GM20431 (cell line): ENCODE data around the gene BRAP.
"Not testable (repeated sequence)": the region's sequence is repeated elsewhere in the genome, so short reads cannot be mapped to it uniquely, and the experiment has no call there.

ENCODE experiments used
- in situ Hi-C: fragments of 300-500 bp; cut with MseI, MboI; formaldehyde crosslinking; loops from one replicate; pipeline ENCODE4 v1.15.0; 2020; ENCODE audit warnings: low sequenced_read_pairs; ENCODE audit not compliant: unreplicated experiment

BRAP gene, protein sequence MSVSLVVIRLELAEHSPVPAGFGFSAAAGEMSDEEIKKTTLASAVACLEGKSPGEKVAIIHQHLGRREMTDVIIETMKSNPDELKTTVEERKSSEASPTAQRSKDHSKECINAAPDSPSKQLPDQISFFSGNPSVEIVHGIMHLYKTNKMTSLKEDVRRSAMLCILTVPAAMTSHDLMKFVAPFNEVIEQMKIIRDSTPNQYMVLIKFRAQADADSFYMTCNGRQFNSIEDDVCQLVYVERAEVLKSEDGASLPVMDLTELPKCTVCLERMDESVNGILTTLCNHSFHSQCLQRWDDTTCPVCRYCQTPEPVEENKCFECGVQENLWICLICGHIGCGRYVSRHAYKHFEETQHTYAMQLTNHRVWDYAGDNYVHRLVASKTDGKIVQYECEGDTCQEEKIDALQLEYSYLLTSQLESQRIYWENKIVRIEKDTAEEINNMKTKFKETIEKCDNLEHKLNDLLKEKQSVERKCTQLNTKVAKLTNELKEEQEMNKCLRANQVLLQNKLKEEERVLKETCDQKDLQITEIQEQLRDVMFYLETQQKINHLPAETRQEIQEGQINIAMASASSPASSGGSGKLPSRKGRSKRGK

DNA sequence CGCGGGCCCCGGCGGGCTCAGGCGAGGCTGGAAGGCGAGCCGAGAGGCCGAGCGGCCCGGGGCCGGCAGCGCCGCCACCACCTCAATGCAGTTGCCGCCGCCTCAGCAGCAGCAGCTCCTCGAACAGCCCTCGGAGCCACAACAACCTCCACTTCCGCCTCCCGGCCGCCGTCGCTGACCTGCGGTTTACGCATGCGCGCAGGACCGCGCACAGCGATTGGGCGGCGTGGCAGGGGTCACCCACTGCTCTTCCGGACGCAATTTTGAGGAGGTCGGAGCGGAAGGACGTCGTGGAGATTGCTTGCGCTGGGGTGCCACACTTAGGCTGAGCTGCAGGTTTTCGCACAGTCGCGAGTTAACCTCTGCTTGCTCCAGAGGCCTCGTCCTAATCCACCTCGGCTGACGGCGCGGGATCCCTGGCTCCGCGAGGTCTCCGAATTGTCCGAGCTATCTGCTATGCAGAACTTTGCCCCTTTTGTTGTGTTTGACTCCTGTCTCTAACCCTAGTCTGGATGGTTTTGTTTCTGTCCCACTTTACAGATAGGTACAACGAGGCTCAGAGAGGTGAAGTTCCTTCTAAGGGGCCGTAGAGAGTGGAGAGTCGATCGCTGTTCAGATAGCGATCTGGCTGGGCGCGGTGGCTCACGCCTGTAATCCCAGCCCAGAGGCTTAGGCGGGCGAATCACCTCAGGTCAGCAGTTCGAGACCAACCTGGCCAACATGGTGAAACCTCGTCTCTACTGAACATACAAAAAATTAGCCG is at the start of gene BRAP, which contains the start of gene ACAD10:
BRAP (minus strand) TSS at position 146 of the 763 bp plus-strand sequence. CDS start 164 bp downstream, outside the sequence.
ACAD10 (plus strand) TSS at position 243 of the 763 bp plus-strand sequence. CDS start 6,657 bp downstream, outside the sequence.
- in situ Hi-C loops: no loop called here

DNA sequence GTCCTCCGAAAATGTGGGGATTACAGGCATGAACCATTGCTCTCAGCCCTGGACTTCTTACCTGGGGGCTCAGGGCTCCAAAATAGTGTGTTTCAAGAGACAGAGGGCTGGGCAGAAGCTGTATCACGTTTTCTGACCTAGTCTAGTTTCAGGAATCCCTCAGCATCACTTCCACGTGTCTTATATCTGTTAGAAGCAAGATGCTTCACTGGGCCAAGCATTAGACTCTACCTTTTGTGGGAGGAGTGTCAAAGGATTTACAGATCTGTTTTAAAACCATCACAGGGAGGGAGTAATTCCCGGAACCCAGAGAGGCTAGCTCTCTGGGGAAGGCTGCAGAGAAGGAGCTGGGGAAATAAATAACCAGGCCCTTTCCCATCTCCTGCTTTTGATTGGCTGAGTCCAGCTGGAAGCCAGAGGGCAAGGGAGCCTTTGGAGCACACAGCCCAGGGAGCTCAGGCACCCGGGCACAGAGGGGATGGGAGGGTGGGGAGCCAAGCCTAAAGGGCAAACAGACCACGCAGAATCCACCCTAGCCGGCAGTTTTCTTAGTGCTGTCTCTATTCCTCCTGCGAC is 47.7 kb upstream of the BRAP start:
- in situ Hi-C loops: no loop called here

DNA sequence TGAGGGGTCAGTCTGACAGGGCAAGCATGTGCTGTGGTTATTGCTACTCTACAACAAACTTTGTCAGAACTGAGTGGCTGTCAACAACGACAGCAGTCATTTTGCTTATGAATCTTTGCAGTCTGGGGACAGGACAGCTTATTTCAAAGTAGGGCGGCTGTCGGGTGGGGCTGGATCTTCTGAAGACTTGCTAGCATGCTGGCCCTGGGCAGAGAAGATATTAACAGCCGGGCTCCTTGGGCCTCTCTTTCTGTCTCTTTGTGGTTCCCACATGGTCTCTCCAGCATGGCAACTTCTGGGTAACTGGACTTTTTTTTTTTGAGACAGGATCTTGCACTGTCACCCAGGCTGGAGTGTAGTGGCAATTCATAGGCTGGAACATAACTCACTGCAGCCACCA is 47.0 kb upstream of the BRAP start:
- in situ Hi-C loops: no loop called here

DNA sequence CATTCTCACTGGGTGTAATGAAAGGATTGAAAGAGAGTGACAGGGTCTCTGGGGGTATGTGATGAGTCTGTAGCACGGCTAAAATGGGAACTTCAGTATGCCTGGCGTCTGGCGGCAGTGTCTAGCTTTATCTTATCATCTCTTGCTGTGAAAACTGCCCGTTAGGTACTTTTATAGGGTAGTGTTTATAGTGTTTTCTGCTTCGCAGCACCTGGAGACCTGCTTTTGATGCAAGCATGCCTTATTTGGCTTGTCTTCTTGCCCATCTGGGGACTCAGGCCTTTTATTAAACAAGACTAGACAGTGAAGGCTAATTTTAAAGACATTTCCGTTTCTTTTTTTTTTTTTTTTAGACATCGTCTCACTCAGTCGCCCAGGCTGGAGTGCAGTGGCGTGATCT is 44.7 kb upstream of the BRAP start:
- in situ Hi-C loops: no loop called here

DNA sequence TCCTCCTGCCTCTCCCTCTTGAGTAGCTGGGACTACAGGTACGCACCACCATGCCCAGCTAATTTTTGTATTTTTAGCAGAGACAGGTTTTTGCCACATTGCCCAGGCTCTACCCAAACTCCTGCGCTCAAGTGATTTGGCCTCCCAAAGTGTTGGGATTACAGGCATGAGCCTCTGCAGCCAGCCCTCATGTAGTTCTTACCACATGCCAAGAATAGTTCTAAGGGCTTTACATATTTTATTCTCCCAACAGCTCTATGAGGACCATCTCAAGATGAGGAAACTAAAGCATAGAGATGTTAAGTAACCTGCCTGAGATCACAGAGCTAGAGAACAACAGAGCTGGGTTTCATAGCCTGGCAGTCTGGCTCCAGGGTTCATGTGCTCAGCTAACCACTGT is 43.0 kb upstream of the BRAP start:
- in situ Hi-C loops: no loop called here

DNA sequence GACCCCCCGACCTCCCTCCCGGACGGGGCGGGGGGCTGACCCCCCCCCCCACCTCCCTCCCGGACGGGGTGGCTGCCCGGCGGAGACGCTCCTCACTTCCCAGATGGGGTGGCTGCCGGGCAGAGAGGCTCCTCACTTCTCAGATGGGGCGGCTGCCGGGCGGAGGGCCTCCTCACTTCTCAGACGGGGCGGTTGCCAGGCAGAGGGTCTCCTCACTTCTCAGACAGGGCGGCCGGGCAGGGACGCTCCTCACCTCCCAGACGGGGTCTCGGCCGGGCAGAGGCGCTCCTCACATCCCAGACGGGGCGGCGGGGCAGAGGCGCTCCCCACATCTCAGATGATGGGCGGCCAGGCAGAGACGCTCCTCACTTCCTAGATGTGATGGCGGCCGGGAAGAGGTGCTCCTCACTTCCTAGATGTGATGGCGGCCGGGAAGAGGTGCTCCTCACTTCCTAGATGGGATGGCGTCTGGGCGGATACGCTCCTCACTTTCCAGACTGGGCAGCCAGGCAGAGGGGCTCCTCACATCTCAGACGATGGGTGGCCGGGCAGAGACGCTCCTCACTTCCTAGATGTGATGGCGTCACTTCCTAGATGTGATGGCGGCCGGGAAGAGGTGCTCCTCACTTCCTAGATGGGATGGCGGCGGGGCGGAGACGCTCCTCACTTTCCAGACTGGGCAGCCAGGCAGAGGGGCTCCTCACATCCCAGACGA is 38.0 kb upstream of the BRAP start:
- in situ Hi-C loops: not testable (repeated sequence)

DNA sequence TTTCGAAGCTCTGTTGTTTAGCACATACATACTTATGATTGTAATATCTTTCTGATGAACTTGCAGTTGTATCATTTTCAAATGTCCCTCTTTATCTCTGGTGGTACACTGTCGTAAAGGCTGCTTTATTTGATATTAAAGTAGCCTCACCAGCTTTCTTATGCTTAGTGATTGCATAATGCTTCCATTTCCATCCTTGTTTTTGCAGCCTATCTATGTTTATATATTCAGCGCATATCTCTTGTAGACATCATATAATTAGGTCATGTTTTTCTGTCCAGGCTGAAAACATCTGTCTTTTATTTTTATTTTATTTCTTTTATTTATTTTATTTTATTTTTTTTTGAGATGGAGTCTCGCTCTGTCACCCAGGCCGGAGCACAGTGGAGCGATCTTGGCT is 34.7 kb upstream of the BRAP start:
- in situ Hi-C loops: no loop called here

DNA sequence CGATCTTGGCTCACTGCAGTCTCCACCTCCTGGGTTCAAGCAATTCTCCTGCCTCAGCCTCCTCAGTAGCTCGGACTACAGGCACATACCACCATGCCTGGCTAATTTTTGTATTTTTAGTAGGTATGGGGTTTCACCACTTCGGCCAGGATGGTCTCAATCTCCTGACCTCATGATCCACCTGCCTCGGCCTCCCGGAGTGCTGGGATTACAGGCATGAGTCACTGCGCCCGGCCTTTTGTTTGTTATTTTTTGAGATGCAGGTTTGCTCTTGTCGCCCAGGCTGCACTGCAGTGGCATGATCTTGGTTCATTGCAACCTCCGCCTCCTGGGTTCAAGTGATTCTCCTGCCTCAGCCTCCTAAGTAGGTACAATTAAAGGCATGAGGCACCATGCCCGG is 33.6 kb upstream of the BRAP start:
- in situ Hi-C loops: not testable (repeated sequence)

DNA sequence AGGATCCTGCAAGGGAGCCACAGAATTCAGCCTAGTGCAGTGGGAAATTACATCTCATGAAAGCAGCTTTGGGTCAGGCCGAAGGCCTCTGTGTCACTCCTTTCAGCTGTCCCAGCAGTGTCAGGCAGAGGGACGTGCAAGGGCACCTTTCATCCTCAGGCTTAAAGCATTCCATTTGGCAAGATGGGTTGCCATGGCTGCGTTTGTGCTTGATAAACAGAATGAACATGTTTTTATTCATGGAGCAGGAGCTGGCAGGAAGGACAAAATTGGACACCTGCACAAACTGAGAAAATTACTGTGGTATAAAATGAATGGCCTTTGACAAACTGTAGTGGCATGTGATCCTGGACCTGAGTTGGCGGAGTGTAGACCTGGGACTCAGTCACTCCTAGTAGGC is 29.5 kb upstream of the BRAP start:
- in situ Hi-C loops: no loop called here

DNA sequence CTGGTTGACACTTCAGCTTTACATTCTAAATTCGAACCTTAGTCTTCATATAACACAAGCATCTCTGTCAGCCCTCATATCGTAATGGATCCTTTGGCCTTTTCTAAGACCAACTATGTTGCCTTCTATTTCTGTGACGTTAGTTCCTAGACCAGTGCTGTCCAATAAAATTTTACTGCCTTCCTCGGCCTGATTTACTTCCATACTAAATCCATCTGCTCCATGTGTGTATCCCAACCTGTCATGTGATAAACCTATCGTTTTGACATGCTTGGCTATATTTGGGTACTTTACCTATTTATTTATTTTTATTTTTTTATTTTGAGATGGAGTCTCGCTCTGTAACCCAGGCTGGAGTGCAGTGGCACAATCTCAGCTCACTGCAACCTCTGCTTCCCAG is 20.4 kb upstream of the BRAP start:
- in situ Hi-C loops: no loop called here

DNA sequence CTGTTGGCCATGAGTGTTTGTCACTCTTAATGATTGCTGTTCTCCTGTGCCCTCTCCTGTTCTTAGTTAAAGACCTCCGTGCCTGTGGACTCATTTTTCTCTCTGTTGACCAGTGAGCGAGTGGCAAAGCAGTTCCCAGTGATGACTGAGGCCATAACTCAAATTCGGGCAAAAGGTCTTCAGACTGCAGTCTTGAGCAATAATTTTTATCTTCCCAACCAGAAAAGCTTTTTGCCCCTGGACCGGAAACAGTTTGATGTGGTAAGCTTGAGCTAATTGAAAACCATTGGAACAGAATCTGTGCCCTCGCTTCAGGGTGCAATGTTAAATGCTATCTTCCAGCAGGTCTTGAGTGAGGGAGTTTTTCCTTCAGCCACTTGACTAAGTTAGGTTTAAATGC is 19.9 kb upstream of the BRAP start:
- in situ Hi-C loops: no loop called here

DNA sequence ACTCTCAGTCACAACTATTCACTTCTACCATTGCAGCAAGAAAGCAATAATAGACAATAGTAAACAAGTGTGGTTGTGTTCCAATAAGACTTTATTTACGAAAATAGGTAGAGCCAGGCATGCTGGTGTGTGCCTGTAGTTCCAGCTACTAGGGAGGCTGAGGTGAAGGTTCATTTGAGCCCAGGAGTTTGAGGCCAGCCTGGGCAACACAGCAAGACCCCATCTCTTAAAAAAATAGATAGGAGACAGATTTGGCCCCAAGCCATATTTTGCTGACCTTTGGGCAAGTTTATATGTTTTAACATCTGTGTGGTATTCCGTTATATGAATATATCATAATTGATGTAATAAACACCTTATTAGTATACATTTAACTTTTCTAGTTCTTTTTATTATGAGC is 14.2 kb upstream of the BRAP start:
- in situ Hi-C loops: no loop called here

DNA sequence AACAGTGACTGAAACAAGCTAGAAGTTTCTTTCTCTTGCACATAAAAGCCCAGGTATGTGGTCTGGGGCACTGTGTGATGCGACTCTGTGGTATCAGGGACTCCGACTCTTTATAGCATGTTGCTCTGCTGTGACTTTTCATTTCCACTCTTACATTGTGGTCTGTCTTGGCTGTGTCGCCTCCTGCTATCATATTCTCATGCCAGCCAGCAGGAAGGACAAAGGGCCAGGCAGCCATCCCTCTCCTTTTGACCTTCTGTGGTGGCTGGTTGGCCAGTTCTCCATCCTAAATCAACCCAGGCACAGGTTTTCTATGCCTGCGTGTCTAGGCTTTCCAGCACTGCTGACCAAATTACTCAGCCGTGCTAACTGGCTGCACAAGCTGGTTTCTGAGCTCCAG is 8.1 kb upstream of the BRAP start:
- in situ Hi-C loops: no loop called here

DNA sequence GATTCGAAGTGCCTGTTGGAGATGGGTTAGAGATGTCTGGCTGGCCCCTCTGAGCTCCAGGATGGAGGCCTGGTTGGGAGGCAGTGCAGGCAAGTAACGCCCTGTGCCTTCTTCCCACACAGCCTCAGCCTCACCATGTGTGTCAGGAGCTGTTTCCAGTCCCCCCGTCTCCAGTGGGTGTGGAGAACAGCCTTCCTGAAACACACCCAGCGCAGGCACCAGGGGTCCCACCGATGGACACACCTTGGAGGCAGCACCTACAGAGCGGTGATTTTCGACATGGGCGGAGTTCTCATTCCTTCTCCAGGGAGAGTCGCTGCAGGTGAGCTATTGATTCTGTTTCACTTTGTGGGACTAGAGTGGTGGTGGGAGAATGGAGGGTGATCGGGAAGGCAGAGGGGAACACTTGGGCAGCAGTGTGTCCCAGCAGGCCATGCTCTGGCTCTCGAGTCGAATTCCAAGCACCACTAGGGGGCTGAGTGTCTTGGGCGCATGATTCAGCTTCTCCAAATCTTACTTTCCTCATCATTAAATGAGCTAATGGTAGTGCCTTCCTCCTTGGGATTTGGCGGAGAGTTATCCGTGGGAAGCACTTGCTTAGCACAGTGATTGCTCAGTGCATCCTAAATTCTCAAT is 6.9 kb upstream of the BRAP start:
- in situ Hi-C loops: no loop called here

DNA sequence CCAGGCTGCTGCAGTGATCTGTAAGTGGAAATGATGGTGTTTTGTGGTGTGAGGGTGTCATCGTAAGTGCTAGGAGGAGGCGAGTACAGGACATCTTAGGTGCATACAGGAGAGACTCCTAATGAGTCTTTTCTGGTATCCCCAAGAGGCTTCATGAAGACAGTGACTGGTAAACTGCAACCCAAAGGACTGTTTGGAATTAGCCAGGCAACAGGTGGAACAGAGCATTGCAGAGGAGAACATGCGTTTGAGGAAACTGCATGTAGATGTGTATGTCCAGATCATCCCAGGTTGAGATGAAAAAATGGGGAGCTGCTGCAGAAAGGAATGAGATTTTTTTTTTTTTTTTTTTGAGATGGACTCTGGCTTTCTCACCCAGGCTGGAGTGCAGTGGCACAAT is 5.5 kb upstream of the BRAP start:
- in situ Hi-C loops: no loop called here

DNA sequence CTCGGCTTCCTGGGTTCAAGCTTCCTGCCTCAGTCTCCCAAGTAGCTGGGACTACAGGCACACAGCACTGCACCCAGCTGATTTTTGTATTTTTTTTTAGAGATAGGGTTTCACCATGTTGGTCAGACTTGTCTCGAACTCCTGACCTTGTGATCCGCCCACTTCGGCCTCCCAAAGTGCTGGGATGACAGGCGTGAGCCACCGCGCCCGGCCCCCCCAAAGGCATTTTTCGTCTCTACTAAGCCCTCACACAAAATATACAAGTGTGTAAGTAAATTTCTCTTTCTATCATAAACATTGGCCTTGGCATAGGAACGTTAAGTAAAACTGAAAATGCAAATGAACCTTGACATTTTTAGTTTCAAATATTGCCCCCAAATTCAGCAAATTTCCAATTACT is 2.2 kb upstream of the BRAP start:
- in situ Hi-C loops: no loop called here

DNA sequence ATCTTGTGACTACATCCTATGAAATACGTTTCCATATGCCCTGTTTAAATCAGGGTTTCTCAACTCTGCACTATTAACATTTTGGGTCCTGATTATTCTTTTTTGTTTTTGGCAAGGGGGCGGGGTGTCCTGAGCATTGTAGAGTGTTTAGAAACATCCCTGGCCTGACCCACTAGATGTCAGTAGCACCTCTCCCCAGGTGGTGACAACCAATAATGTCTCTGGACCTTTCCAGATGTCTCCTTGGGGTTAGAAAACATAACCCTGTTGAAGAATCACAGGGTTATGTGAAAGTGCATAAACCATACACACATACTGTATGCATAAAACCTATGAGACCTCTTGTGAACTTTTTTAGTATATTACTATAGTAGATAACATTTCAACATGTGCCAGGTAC is 1.5 kb upstream of the BRAP start:
- in situ Hi-C loops: no loop called here

DNA sequence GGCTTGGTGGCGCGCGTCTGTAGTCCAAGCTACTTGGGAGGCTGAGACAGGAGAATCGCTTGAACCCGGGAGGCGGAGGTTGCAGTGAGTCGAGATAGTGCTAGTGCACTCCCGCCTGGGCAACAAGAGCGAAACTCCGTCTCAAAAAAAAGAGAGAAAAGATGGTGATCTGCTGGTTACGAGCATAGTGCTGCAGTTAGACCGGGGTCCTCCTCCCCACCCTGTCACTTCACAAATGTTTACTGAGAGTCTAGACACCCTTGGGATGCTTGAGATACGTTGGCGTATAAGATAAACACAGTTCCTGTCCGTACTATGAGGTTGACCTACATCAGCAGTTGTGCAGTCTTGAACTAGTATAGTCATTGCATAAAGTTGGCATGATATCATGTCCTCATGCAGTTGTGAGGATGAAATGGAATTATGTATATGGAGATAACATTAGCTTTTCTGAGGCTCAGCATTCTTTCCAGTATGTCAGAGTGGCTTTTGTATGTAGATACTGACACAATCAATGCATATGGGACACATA is 884 bp upstream of the BRAP start:
- in situ Hi-C loops: no loop called here

DNA sequence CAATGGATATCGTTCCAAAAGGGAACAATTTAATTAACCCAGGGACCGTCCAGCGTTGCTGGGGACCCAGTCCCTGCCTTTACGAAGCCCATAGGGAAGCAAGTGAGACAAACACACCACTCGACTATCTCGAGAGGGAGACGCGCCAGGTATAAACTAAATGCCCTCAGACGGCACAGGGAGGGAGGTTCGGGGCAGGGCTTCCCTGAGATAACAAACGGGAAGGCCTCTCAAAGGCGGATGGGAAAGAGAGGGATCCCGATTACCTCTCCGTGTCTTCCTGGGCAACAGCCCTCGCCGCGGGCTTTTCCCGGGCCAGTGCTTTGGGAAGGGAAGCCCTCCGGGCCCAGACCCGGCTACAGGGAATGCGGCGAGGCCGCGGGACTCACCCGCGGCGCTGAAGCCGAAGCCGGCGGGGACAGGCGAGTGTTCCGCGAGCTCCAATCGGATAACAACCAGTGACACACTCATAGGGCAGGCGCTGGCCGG is 390 bp downstream of the BRAP start:
- in situ Hi-C loops: no loop called here
